Amniotic epithelial cell (primary cell): ENCODE measurements around the gene BMP2.

Experiments used
- DNase-seq: peaks from one replicate; pipeline ENCODE4 v3.0.0-alpha.2; 2010; ENCODE audit warnings: low read depth

BMP2 gene

DNA sequence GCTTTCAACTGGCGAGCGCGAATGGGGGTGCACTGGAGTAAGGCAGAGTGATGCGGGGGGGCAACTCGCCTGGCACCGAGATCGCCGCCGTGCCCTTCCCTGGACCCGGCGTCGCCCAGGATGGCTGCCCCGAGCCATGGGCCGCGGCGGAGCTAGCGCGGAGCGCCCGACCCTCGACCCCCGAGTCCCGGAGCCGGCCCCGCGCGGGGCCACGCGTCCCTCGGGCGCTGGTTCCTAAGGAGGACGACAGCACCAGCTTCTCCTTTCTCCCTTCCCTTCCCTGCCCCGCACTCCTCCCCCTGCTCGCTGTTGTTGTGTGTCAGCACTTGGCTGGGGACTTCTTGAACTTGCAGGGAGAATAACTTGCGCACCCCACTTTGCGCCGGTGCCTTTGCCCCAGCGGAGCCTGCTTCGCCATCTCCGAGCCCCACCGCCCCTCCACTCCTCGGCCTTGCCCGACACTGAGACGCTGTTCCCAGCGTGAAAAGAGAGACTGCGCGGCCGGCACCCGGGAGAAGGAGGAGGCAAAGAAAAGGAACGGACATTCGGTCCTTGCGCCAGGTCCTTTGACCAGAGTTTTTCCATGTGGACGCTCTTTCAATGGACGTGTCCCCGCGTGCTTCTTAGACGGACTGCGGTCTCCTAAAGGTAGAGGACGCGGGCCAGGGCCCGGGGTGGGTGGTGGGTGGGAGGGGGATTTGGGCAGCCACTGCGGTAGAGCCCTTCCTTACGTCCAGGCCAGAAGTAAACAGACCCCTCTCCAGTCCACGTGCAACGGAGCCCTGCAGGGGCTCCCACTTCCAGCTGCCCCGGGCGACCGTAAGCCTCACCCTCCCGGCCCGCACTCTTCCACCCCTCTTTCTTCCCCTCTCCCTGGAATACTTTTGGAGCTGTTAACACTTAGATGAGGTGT, 998 bp downstream of the BMP2 start:
- DNase-seq = no peak

DNA sequence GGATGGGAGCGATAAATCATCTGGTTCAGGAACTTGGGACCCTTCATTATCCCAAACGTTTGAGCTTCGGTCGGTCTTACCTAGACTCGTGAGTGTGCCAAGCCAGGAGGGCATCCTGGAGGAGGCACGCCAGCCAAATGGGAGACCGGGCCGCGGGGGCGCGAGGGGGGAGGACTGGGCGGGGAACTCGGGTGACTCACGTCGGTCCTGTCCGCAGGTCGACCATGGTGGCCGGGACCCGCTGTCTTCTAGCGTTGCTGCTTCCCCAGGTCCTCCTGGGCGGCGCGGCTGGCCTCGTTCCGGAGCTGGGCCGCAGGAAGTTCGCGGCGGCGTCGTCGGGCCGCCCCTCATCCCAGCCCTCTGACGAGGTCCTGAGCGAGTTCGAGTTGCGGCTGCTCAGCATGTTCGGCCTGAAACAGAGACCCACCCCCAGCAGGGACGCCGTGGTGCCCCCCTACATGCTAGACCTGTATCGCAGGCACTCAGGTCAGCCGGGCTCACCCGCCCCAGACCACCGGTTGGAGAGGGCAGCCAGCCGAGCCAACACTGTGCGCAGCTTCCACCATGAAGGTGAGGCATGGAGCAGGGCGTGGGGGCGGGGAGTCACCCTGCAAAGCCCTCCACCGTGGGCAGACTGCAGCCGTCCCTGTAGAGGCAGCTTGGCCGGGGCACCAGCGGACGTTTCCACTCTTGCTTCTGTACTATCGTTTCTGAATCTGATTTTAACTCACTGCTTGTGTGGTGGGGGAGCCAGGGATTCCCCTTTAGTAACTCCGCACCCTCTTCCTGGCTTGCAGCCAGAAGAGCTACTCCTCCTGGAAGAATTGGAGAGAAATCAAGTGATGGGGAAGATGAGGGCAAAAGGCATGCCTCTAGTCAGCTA, 2.7 kb downstream of the BMP2 start:
- DNase-seq = peak; percentile 46

DNA sequence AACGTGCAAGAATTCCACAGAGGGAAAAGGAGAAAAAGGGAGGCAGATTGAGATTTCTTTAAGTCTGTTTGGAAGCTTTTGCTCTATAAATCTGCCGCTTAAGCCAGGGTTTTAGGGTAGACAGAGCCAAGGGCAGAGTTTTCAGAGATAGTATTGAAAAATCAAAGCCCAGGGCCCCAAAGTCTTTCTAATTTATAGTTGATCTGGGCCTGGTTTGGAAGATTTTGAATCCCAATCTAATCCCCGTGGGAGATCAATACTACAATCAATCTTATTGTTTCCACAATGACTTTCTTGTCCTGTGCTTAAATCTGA, 3.3 kb downstream of the BMP2 start:
- no peak for DNase-seq

DNA sequence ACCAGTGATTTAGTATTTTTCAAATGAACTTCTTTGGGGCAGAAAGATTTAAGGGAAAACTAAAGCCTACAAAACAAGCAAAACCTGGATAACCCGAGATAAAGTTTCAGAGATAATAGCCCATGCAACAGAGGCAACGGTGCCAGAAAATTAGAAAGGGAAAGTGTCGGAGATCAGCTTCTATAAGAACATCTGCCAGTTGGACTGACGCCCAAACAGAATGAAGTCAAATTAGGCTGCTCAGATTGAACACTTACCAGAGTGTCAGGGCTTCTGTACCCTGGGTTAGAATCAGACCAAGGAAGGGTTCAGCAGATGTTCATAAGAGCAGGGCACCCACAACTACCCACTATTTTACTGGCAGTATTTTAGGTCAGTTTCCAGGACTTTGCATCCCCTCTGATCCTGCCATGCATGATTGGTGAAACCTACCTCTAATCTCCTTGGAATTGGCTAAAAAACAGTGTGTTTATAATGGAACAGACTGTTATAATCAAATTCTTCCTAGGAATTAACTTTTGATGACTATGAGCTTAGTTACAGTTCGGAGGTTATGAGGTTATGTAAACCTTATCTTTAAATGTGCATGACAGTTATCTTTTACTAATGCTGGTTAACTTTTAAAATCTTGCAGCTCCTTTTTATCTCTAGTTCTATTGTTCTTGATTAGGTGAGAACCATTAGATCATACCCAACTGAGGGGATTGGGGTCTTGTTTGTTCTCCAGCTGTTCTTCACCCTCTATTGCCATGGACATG, 13.1 kb downstream of the BMP2 start:
- DNase-seq = no peak

DNA sequence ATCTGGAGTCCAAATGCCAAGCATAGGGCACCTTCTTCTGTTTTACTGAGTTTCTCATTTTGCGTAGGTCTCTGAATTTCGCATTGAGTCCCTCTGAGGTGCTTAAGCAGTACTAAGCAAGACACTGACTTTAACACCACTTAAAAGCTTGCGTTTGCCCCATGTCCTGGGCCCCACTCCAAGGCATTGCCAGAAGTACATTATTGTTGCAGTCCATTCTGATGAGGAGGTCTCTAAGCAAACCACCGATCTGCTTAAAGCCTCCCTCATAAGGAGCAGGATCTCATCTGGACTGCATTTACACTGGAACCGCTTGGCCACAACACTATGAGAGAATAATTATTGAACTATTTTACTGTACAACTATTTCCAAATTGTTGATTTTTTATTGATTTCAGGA, 16.3 kb downstream of the BMP2 start:
- no peak for DNase-seq

DNA sequence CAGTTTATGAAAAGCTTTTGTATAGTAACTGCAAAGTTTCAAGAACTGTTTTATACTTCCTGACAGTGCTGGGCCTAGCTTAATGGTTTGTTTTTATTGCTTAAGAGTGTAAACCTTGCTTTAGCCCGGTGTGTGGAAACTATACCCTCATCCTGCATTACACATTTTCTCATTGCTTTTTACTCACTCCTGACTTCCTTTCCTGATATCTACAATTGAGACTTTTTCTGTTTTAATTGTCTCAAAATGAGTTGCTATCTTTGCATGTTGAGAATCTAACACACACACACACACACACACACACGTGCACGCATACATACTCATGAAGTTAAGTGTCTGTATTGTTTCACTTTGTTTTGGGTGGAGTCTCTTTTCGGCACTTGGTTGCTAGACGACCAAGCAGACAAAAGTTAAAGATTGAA, 16.7 kb downstream of the BMP2 start:
- no peak for DNase-seq

DNA sequence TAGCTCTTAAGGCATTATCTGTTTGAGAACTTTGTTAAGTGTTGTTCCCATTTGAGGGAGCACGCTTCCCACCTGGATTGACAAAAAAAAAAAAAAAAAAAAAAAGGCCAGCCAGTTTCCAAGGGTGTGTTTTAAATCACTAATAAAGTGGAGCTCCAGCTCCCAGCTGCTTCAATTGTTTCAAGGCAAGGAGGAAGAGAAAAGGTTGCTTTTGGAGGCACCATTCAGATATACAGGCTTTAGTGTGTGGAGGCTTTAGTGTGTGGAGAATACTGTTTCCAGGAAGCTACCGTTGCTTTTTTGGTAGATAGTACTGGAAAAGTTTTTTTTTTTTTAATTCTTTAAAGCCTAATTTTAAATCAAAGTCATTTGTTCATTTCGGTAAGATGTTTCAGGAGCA, 17.3 kb downstream of the BMP2 start:
- DNase-seq = no peak

DNA sequence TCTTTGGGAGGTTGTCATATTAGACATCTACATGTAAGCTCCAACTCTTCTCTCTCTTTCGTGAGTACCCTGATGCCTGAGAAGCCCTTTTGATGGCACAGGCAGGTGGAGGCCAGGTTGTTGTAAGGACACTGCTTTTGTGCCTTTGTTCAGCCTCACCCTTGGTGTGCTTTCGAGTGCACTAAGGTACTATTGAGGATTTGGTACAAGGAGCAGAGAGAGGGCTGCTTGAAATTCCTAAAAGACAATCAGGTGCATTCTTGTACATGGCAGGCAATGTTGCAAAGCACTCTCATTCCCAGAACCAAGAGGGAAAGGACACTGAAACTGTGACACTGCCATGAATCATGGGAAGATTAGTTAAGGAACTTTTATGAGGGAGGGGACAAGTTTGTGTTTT, 19.1 kb downstream of the BMP2 start:
- DNase-seq = no peak

DNA sequence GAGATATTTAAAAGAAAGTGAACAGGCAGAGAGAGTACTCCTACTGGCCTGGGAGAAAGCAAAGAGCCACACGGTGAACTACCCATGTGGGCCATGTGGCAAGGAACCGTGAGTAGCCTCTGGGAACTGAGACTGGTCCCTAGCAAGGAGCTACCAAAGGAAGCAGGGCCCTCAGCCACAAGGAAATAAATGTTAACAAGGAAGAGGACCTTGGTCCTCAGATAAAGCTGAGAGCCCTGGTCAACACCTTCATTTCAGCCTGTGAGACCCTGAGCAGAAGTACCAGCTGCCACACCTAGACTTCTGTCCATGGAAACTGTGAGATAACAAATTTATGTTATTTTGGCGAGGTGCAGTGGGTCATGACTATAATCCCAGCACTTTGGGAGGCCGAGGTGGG, 25.3 kb downstream of the BMP2 start:
- no peak for DNase-seq

DNA sequence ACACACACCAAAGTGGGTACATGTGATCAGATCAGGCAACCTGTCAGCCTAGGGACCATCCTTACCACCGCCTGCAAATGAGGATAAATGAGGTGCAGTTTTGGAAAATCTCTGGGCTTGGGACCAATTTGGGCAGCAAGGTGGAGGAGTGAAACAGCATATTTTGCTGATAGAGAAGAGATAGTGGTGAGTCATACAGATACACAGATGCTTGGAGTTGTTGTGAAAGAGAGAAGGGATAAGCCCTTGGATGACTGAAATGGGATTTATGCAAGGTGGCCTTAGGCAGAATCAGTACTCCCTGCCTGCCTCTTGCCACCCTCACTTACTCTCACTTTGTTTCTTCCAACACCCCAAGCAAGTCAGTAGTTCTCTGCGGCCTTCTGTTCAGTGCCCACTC, 34.7 kb downstream of the BMP2 start:
- peak; percentile 68 for DNase-seq

DNA sequence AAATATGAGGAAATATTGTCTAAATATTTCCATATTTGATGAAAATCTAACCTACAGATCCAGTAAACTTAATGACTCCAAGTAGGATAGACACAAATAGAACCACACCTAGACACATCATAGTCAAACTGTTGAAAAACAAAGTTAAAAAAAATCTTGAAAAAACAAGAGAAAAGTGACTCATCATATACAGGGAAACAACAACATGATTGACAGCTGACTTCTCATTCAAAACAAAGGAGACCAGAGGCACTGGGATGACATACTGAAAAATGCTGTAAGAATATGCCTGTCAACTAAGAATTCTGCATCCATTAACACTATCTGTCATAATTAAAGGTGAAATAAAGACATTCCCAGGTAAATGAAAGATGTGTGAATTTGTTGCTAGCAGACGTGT, 38.8 kb downstream of the BMP2 start:
- DNase-seq = no peak

DNA sequence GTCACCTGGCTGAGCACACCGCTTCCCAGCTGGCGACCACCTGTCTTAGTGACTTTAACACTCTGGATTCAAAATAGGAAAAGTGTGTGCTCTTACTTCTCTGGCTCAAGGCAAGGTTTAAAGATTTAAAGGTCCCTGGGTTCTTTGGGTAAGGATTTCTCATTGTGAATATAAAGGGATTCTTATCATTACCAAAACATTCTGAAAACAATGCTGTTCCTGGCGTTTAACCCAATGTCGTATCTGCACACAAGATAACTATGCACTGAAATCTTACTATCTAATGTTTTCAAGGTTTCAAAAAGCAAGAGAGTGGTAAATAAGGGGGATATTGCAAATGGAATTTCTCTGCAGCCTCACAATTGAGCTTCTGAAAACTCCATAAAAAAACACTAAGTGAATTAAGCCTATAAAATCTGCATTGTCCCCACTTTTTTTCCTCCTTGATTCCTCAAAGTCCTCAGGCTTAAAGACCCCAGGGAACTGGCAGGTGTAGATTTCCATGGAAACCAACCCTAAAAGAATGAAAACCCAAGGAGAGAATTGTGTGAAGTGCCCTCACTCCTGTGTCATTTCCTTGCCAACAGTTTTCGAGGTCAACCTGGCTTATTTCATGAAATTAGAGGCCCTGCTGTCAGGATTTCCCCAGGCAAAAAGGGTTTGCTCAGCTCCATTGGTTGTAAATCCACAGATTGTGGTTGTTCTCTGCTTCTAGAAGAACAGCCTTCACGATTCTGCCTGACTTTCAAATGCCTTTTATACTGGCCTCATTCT, 44.0 kb downstream of the BMP2 start:
- DNase-seq = no peak

DNA sequence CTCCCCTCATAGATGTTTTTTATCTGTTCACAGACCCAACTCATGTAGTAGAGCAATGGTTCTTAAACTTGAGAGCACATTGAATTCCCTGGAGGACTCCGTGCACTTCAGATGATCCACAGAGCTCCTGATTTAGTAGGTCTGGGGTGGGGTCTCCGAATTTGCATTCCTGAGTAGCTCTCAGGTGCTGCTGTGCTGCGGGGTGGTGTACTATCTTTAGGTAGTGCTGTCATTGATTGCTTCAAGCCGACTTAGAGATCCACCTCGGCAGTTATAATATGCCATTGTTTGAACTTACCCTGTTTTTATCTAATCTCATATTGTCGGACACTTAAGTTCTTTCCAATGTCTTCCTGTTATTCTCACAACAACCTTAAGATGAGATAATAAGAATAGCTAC, 45.0 kb downstream of the BMP2 start:
- DNase-seq = no peak

DNA sequence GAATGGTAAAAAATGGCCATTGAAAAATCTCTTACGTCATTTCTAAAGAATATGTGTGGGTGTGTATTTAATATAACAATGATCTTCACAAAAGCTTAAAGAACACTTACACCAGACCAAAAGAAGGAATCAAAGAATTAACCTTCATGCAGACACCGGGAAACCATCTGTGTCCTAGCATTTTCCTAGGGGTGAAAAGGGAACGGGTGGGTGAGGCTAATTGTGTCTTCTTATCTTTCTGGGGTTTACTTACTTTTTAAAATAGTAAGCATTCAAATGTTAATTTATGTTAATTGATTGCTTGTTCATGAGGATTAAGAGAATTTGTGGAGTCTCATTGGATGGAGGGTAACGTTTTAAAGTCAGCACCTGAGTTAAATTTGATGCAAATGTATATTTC, 47.5 kb downstream of the BMP2 start:
- no peak for DNase-seq

DNA sequence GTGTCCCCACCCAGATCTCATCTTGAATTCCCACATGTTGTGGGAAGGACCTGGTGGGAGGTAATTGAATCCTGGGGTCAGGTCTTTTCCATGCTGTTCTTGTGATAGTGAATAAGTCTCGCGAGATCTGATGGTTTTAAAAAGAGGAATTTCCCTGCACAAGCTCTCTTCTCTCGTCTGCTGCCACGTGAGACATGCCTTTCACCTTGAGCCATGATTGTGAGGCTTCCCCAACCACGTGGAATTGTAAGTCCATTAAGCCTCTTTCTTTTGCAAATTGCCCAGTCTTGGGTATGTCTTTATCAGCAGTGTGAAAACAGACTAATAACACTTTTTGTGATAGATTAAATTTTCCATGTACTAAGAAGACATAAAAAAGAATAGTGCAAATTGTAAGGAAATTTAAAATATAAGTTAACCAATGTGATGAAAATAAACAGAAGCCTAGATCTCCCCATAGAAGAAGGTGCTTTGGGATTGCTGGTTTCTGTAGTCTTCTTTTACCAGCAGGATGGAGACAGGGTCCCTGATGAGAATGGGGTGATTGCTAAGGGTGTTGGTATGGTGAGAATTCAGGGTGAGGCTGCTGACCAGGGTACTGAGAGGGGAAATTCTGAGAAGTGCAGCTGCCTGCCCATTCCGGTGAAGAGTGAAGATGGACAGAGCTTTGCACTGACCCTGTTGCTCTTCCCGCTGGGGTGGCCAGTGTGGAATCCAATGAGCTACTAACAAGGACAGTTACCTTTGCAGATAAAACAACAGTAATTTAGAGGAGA, 50.7 kb downstream of the BMP2 start:
- peak; percentile 8 for DNase-seq

DNA sequence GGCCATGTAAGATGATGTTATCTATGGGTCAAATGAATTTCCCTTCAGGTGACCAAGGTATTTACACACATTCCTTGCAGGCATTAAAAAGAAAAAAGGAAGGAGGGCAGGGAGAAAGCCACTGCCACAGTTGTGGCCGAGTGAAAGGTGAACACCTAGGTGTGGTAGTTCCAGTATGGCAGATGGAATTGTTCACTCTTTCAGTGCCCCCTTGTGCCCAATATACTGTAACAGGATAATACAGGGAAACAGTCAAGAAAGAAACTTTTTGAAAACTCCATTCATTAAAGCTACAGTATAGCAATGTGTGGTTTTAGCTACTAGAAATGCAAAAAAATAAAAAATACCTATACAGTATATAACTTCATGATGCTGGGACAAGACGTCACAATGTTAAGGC, 52.1 kb downstream of the BMP2 start:
- peak; percentile 7 for DNase-seq

DNA sequence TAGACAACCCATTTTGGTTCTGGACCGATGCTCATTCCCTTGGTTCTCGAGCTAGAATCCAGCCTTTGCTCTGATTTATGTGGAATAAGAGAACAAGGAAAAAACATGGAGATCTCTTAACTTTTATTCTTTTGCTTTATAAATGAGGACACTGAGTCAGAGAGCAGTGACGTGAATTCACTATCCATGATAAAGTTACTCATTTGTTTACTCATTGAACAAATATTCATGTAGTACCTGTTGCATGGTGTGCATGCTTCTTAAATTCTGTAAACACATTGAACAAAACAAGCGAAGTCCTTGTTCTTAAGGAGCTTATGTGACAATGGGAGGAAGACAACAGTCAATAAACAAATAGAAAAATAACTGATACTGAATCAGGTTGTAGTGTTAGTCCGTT, 56.9 kb downstream of the BMP2 start:
- no peak for DNase-seq

DNA sequence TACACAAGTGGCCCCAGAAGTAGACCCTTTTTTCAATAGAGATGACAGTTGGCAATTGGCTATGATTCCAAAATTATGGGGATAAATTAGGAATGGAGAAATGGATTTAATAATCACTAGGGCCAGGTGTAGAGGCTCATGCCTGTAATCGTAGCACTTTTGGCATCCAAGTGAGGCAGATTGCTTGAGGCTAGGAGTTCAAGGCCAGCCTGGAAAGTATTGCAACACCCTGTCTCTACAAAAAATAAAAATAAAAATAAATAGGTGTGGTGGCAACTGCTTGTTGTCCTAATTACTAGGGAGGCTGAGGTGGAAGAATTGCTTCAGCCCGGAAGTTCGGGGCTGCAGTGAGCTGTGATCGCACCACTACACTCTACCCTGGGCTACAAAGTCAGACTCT, 60.0 kb downstream of the BMP2 start:
- no peak for DNase-seq

DNA sequence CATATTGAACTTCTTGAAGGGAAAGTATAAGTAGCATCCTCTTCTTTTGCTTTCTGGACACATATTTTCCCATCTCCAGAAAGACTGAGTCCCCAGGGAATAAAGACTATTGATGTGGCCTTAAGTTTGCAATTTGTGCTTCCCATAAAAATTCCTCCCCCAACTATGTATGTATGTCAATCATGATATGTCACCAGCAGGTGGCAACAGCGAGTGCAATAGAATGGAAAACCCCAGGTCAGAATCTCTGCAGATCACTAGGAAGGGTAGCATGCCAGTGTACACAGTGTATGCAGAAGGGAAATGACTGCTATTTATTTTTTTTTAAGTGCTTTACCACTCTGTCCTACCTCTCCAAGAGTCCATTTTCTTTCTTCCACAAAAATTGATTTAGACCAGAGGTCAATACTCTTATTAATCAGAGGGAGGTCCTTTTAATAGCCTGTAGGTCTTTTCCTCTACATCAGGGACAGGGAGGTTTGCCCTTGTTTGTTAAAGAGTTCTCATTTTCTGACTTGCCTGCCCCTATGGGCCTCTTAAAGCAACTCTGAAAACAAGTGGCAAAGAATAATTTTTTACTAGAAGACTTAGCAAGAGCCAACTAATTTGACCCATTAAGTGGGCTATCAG, 61.4 kb downstream of the BMP2 start:
- DNase-seq = peak; percentile 35

DNA sequence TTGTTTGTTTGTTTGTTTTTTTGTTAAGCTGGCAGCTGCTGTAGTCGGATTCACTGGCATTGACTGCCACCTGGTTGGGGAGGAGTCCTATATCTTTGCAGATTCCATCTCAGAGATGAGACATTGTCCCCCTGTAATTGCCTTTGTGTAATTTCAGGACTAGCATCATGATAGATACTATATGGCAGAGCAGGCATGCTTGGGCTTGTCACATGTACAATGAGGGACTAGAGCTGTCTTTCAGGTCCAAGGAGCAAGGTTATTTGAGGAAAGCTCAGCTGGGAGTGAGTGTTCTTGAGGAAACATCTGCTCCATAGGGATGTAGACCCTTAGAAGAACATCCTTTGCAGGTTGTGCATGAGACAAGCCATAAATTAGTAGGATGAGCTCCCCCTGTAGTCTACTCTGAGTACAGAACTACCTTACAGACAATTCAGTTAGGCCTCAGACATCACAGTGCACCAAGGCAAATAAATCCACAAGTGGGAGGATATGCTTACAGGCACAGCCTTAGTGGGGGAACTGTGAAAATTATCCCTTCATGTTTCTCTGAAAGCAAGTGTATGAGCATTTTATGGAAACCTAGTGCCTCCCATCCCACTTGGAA, 62.1 kb downstream of the BMP2 start:
- DNase-seq = peak; percentile 7
